K562 (cell line): Measurements from ENCODE around the gene USP24. TPM values are rescaled to one million over a fixed set of nuclear protein-coding genes. Genes with fewer than 3 reads are reported as not detected.

Experiments
- ATAC-seq: fragments of 200-7000 bp; cut with Tn5 transposase; 3 replicates; pipeline ENCODE4 v1.9.1; 2020; ENCODE audit warnings: moderate library complexity
- BruUV-seq: library from RNA; stranded (reverse); fragments of 400-500 nt; replicated peaks from 2 replicates; lab custom pipeline; 2021; lab: Mats Ljungman, UMichigan
- CTCF ChIA-PET: fragments of 300-600 bp; formaldehyde crosslinking; extraction: SDS; loops from one replicate; lab custom pipeline; 2021; ENCODE audit warnings: low intra/inter-chr PET ratio; lab: Yijun Ruan, JAX
- POLR2A ChIA-PET: fragments of 300-600, 350-650 bp; sonication (Branson Sonifier 250); formaldehyde crosslinking; extraction: SDS; loops from one replicate; lab custom pipeline; 2021; ENCODE audit warnings: antibody characterized with exemption, inconsistent platforms; lab: Yijun Ruan, JAX
- DNase-seq, 4 experiments: peaks; one replicate each; pipeline versions ENCODE4 v3.0.0 to v3.0.0-alpha.2; 2011 to 2018; ENCODE audit warnings: low spot score in 3 of 4, mixed read lengths in 3 of 4; ENCODE audit errors: extremely low read depth in 1 of 4
- FAIRE-seq: peaks from 2 replicates; lab custom pipeline; 2011; peaks lifted over from hg19 to GRCh38; lab: Jason Lieb, UNC
- H2AFZ ChIP-seq: 2 replicates; pipeline ENCODE4 v1.6.0; 2011; ENCODE audit warnings: low read depth, low read length, control low read depth, inconsistent platforms
- H3K27ac ChIP-seq: fragments of 200-600 bp; 3 replicates; pipeline ENCODE4 v1.8.0; 2011; ENCODE audit warnings: low read depth, mild to moderate bottlenecking, control low read depth, inconsistent platforms, low read length, moderate library complexity, mixed read lengths; ENCODE audit errors: extremely low read depth
- H3K27me3 ChIP-seq, 2 experiments: fragments of 300-600 bp in 1 of 2; 2 replicates in 1 of 2; 3 replicates in 1 of 2; pipeline versions ENCODE4 v1.6.0 to v1.8.0; 2011; ENCODE audit warnings: inconsistent platforms in 2 of 2, low read length in 2 of 2, mild to moderate bottlenecking in 1 of 2, mixed read lengths in 1 of 2, moderate library complexity in 1 of 2; ENCODE audit not compliant: control insufficient read depth in 2 of 2, insufficient read depth in 2 of 2
- H3K36me3 ChIP-seq: fragments of 300-600 bp; 3 replicates; pipeline ENCODE4 v1.8.0; 2011; ENCODE audit warnings: mild to moderate bottlenecking, low read length, inconsistent platforms; ENCODE audit not compliant: control insufficient read depth, insufficient read depth
- H3K4me1 ChIP-seq, 2 experiments: fragments of 200-600 bp in 1 of 2; replicated peaks in 1 of 2; 2 replicates in 1 of 2; 3 replicates in 1 of 2; pipeline versions ENCODE4 v1.5.1 to v1.8.0; 2011; ENCODE audit warnings: inconsistent platforms in 2 of 2, low read length in 2 of 2, mild to moderate bottlenecking in 1 of 2, mixed read lengths in 1 of 2, moderate library complexity in 1 of 2; ENCODE audit not compliant: control insufficient read depth in 2 of 2, insufficient read depth in 2 of 2
- H3K4me2 ChIP-seq: 2 replicates; pipeline ENCODE4 v1.6.1; 2011; ENCODE audit warnings: low read length, control low read depth, inconsistent platforms, mixed read lengths; ENCODE audit not compliant: insufficient read depth
- H3K4me3 ChIP-seq: fragments of 200-600 bp; sonication (generic), shearing (Covaris generic); 2 replicates; pipeline ENCODE4 v1.5.1; 2016; ENCODE audit warnings: control low read depth, inconsistent platforms
- H3K79me2 ChIP-seq: fragments of 200-600 bp; 3 replicates; pipeline ENCODE4 v1.8.0; 2011; ENCODE audit warnings: low read length, inconsistent platforms; ENCODE audit not compliant: control insufficient read depth, insufficient read depth
- H3K9ac ChIP-seq, 2 experiments: 2 replicates each; pipeline versions ENCODE4 v1.6.0 to v1.6.1; 2011; ENCODE audit warnings: low read depth in 2 of 2, low read length in 2 of 2, control low read depth in 1 of 2, inconsistent platforms in 1 of 2, mild to moderate bottlenecking in 1 of 2, mixed read lengths in 1 of 2; ENCODE audit not compliant: insufficient read depth in 1 of 2
- H3K9me1 ChIP-seq: one replicate; pipeline ENCODE4 v1.6.0; 2011; ENCODE audit warnings: inconsistent platforms, mild to moderate bottlenecking, low read length, moderate library complexity; ENCODE audit not compliant: control insufficient read depth, insufficient read depth
- H3K9me3 ChIP-seq: replicated peaks from 2 replicates; pipeline ENCODE4 v1.5.1; 2011; ENCODE audit warnings: low read depth, low read length, inconsistent platforms; ENCODE audit not compliant: control insufficient read depth, insufficient read depth
- H4K20me1 ChIP-seq: replicated peaks from 2 replicates; pipeline ENCODE4 v1.6.1; 2011; ENCODE audit warnings: low read length, inconsistent platforms, mixed read lengths; ENCODE audit not compliant: control insufficient read depth, insufficient read depth
- GTF2A2 ChIP-seq: IDR thresholded peaks from 2 replicates; pipeline ENCODE4 v1.6.1; 2016; ENCODE audit warnings: mild to moderate bottlenecking, missing genetic modification characterization, missing compliant biosample characterization
- PHTF2 ChIP-seq: fragments of 250-450 bp; sonication (Bioruptor Pico); IDR thresholded peaks from 2 replicates; pipeline ENCODE4 v1.5.0; 2021; ENCODE audit warnings: mild to moderate bottlenecking
- RBFOX2 ChIP-seq: fragments of 200-400 bp; formaldehyde crosslinking; IDR thresholded peaks from 2 replicates; pipeline ENCODE4 v1.6.1; 2017; ENCODE audit warnings: low read depth, mild to moderate bottlenecking, low read length, moderate library complexity
- ZSCAN32 ChIP-seq: fragments of 450-650 bp; formaldehyde crosslinking; IDR thresholded peaks from 2 replicates; pipeline ENCODE4 v1.4.0; 2020; ENCODE audit warnings: mild to moderate bottlenecking, moderate library complexity
- WGBS: fragments of 100-300 bp; shearing (Covaris generic); methylation state at CpG from one replicate; pipeline ENCODE4 v1.1.6; 2016; ENCODE audit warnings: low coverage, mixed read lengths; ENCODE audit not compliant: insufficient coverage; ENCODE audit errors: missing lambda C conversion rate; 5-methylcytosine and 5-hydroxymethylcytosine counted together
- in situ Hi-C: fragments of 300-500 bp; cut with MboI; formaldehyde crosslinking; loops from 4 replicates; pipeline ENCODE4 v1.15.0; 2018; ENCODE audit warnings: inconsistent platforms, mixed read lengths
- intact Hi-C: fragments of 100-400 bp; cut with micrococcal nuclease; formaldehyde crosslinking; loops from 2 replicates; pipeline ENCODE4 v1.14.2; 2022
- polyA plus RNA-seq, 8 experiments: library from polyadenylated mRNA; depleted of rRNA in 4 of 8; stranded (reverse) in 5 of 8; unstranded in 3 of 8; fragments of >200 nt; fragmentation: Nextera tagmentation in 2 of 8; fragmentation: Illumina TruSeq in 1 of 8; extraction: Ambion mirVana in 2 of 8; extraction: Trizol in 1 of 8; gene quantifications; 2 replicates each; pipeline versions ENCODE4 v1.2.1 to v1.2.3, GENCODE V29; 2011 to 2014; ENCODE audit warnings: inconsistent platforms in 1 of 8, missing spikeins in 1 of 8
- total RNA-seq, 7 experiments: library from RNA; depleted of rRNA in 6 of 7; stranded (reverse); fragments of >200 nt in 6 of 7; fragmentation: Illumina TruSeq in 2 of 7; extraction: Trizol in 2 of 7; gene quantifications; 2 replicates each; pipeline versions ENCODE4 v1.2.1 to v1.2.3, GENCODE V29; 2011 to 2021; ENCODE audit warnings: low replicate concordance in 1 of 7

USP24 gene
- total and polyA plus RNA-seq, 9 of the 15 experiments (the other 6 are each of a cell fraction or from before 2014, with no cell fraction given), result 7.7 to 62.6 (median 36.8) TPM

DNA sequence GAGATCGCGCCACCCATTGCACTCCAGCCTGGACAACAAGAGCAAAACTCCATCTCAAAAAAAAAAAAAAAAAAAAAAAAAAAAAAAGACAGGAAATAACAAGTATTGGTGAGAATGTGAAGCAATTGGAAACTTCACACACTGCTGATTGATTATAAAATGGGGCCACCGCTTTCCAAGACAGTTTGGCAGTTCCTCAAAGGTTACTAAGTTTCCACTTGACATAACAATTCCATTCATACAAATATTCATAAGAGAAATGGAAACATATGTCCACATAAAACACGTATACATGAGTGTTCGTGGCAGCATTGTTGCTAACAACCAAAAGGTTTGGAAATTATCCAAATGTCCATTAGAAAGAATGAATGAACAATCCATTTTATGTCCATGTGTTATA, 26.3 kb downstream of the USP24 start:
- intact Hi-C loops (no loop called here), in situ Hi-C loops (no loop called here)
- Histone ChIP-seq H3K27me3 (no peaks in the 10 kb centered on the region), H3K9me3 (peaks cover 5% of the 10 kb centered on the region; the same call in 1 of the 2 replicates), H3K4me2 (no peak overlapping the region), H3K4me1 (peaks cover 5 to 34% of the 10 kb centered on the region in 2 experiments), H3K9ac (no peak overlapping the region), H3K27ac (no peak overlapping the region; the same call in 2 of the 3 replicates), H2AFZ (no peak overlapping the region), H3K36me3 (peaks cover 17% of the 10 kb centered on the region), H3K9me1 (no peaks in the 10 kb centered on the region), H3K4me3 (no peak overlapping the region), H3K79me2 (peaks cover 97% of the 10 kb centered on the region), H4K20me1 (no peaks in the 10 kb centered on the region)
- no peak for DNase-seq
- BruUV-seq, result no TSS peak
- TF ChIP-seq RBFOX2, result no peak
- 89% methylated on average over 3 of the region's 5 CpGs for WGBS
- FAIRE-seq, result no peak
- ChIA-PET POLR2A (interaction anchor here (0.6 to 2.2 kb wide), 2 partner anchors 9 to 1397 kb away, joined by 3 to 7 read pairs; no protein-coding TSS in a partner anchor), CTCF (no interaction called here)
- no peak for ATAC-seq

DNA sequence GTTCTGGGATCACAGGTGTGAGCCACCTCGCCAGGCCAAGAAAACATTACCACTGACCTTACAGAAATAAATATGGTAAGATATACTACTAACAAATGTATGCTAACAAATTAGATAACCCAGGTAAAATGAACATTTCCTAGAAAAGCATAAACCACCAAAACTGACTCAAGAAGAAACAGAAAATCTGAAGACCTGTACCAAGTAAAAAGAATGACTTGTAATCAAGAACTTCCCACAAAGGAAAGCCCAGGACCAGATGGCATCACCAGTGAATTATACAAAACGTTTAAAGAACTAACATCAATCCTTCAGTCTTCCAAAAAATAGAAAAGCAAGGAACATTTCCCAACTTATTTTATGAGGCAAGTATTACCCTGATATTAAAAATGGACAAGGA, 29.3 kb downstream of the USP24 start:
- CTCF ChIA-PET, result no interaction called here
- H4K20me1 ChIP-seq, result no peaks in the 10 kb centered on the region
- no peak for ATAC-seq
- BruUV-seq, result no TSS peak
- H3K36me3 ChIP-seq, result peaks cover 6% of the 10 kb centered on the region; the same call in 2 of the 3 replicates
- in situ Hi-C loops, result no loop called here
- WGBS, result 58% methylated on average over 2 of the region's 2 CpGs
- TF ChIP-seq GTF2A2 (tag), result no peak
- TF ChIP-seq PHTF2 (CRISPR knock-in tag), result no peak
- no peak for TF ChIP-seq ZSCAN32
- TF ChIP-seq, all 486 proteins: peak for 0
- Histone ChIP-seq H3K9ac (no peak overlapping the region), H3K4me2 (no peak overlapping the region), H3K4me1 (peaks cover 5 to 12% of the 10 kb centered on the region in 2 experiments; a peak in 3 of 5 replicates), H3K27ac (no peak overlapping the region), H2AFZ (no peak overlapping the region), H3K4me3 (no peak overlapping the region), H3K9me3 (peaks cover 8% of the 10 kb centered on the region), H3K27me3 (no peaks in the 10 kb centered on the region), H3K9me1 (no peaks in the 10 kb centered on the region), H3K79me2 (peaks cover 96% of the 10 kb centered on the region)
- DNase-seq (no peak), FAIRE-seq (peak; percentile 78)
- POLR2A ChIA-PET, result no interaction called here
- intact Hi-C loops, result no loop called here
